Measurements from ENCODE around the gene PGP. TPM values are rescaled to one million over a fixed set of nuclear protein-coding genes. Genes with fewer than 3 reads are reported as not detected.
"Not testable (repeated sequence)": the region's sequence is repeated elsewhere in the genome, so short reads cannot be mapped to it uniquely, and the experiment has no call there.

The PGP gene
- total and polyA plus RNA-seq, 3 experiments from 2014 or later, result 14.7 to 30.9 (median 27.3) TPM

DNA sequence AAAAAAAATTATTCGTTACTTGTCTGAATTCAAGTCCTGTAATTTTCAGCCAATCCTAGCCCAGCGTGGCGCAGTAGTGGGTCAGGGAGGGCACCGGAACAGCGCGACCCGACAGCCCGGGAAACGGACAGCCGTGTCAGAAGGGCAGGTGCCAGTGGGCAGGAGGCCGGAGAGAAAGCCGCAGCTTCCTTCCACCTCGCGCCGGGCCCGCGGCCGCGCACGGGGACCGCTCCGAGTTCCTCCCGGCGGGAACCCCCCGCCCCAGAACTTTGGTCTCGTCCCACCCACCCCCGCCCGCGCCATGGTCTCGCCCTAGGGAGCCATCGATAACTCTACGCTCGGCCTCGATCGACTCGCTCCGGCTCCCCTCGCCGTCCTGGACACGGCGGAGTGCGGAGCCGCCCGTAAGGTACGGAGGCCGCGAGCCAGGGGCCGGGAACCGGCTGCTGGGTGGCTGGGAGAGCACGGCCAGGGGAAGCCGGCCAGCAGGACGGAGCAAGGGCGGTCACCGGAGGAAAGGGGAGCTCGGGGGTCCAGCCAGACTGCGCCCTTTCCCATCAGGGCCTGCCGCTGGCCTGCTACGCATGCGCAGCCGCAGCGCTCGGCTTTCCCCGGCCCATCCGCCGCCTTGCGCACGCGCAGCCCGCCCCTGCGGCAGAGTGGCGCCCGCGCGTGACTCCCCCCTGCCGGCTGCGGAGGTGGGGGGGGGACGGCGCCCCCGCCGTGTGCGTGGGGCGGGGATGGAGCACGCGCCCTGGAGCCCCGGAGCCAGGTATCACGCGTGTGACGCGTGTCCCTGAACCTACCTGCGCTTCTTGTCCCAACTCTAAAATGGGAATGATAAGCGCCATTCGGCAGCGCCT is 9.3 kb downstream of the PGP start, which contains the start of gene MLST8:
MLST8 (plus strand) TSS at position 351 of the 863 bp plus-strand sequence. CDS start 632 bp downstream, outside the sequence.
- H3K4me1 Mint-ChIP-seq, result peaks cover 14 to 32% (median 21%) of the 10 kb centered on the region in 3 donors
- Histone ChIP-seq H3K27me3 (ENCODE audit: insufficient read depth, low read length, poor library complexity, severe bottlenecking) (no peaks in the 10 kb centered on the region), H3K4me3 (ENCODE audit: low read length) (peak within 1 kb of the TSS; percentile 84), H3K4me1 (ENCODE audit: insufficient read depth, low read length) (peaks cover 17% of the 10 kb centered on the region), H3K36me3 (ENCODE audit: insufficient read depth, low read length) (peaks cover 3% of the 10 kb centered on the region), H3K27ac (ENCODE audit: low read depth, low read length) (peak within 1 kb of the TSS; percentile 81), H3K9me3 (ENCODE audit: low read length) (no peaks in the 10 kb centered on the region)
- peaks cover 0 to 4% of the 10 kb centered on the region in 2 donors for H3K27me3 Mint-ChIP-seq
- POLR2A ChIA-PET, result interaction anchor here (1.0 to 2.5 kb wide), 4 partner anchors 9 to 241 kb away, joined by 3 to 20 read pairs (median 4); partner anchors contain the start of genes PGP and RPS2
- H3K9me3 Mint-ChIP-seq, result no peaks in the 10 kb centered on the region
- H3K4me3 Mint-ChIP-seq, result peak within 1 kb of the TSS; percentile 82 to 95 (median 88)
- H3K36me3 Mint-ChIP-seq, result peaks cover 0 to 29% (median 4%) of the 10 kb centered on the region in 3 donors
- DNase-seq, result peak; percentile 88 to 98 (median 95)
- peak within 1 kb of the TSS; percentile 76 to 94 (median 88) for H3K27ac Mint-ChIP-seq
- CTCF ChIA-PET, result interaction anchor here (0.7 to 3.9 kb wide), 4 partner anchors 10 to 50 kb away, joined by 3 to 17 read pairs (median 4); partner anchors contain the start of genes ECI1 and PGP

DNA sequence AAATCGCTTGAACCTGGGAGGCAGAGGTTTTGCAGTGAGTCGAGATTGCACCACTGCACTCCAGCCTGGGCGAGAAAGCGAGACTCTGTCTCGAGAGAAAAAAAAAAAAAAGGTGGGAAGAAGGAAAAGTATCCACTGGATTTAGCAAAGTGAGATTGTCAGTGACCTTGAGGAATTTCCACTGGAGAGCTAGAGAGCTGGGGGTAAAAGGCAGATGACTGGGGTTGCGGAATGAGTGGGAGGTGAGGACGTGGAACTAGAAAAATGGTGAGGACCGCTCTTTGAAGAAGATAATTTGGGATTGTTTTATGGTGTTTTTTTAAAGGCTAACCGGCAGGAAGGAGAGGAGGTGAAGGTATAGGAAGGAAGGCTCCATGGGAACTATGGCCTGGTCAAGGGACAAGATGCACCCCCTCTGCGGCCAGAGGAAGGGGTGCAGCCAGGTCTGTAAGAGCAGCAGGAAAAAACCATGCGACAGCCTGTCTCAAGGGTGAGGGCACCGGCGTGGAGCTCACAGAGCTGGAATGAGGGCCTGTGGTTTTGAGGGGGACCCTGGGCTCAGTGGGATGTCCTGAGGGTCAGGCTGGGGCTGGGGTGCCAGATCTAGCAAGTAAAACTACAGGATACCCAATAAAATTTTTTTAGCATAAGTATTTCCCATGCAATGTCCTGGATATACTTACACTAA is 10.1 kb downstream of the PGP start:
- peak overlapping the region; percentile 82 to 90 (median 88) for H3K4me3 Mint-ChIP-seq
- peak overlapping the region; percentile 81 for H3K27ac ChIP-seq (ENCODE audit: low read depth, low read length)
- H3K27me3 ChIP-seq (ENCODE audit: insufficient read depth, low read length, poor library complexity, severe bottlenecking), result no peaks in the 10 kb centered on the region
- H3K4me3 ChIP-seq (ENCODE audit: low read length), result peak overlapping the region; percentile 84
- H3K4me1 Mint-ChIP-seq, result peaks cover 14 to 32% (median 21%) of the 10 kb centered on the region in 3 donors
- peaks cover 3% of the 10 kb centered on the region for H3K36me3 ChIP-seq (ENCODE audit: insufficient read depth, low read length)
- ChIA-PET CTCF (interaction anchor here (3.9 kb wide), 1 partner anchor 10 kb away, joined by 17 read pairs; no protein-coding TSS in a partner anchor), POLR2A (interaction anchor here (0.7 to 2.5 kb wide), 3 partner anchors 10 to 46 kb away, joined by 4 to 20 read pairs (median 6); partner anchors contain the start of gene PGP)
- H3K27me3 Mint-ChIP-seq, result peaks cover 0 to 6% of the 10 kb centered on the region in 2 donors
- no peaks in the 10 kb centered on the region for H3K9me3 ChIP-seq (ENCODE audit: low read length)
- H3K9me3 Mint-ChIP-seq, result no peaks in the 10 kb centered on the region
- DNase-seq, result no peak
- H3K36me3 Mint-ChIP-seq, result peaks cover 0 to 27% (median 4%) of the 10 kb centered on the region in 3 donors
- peak overlapping the region in 6 of 8 donors; percentile 46 to 92 (median 82) for H3K27ac Mint-ChIP-seq
- peaks cover 17% of the 10 kb centered on the region for H3K4me1 ChIP-seq (ENCODE audit: insufficient read depth, low read length)

DNA sequence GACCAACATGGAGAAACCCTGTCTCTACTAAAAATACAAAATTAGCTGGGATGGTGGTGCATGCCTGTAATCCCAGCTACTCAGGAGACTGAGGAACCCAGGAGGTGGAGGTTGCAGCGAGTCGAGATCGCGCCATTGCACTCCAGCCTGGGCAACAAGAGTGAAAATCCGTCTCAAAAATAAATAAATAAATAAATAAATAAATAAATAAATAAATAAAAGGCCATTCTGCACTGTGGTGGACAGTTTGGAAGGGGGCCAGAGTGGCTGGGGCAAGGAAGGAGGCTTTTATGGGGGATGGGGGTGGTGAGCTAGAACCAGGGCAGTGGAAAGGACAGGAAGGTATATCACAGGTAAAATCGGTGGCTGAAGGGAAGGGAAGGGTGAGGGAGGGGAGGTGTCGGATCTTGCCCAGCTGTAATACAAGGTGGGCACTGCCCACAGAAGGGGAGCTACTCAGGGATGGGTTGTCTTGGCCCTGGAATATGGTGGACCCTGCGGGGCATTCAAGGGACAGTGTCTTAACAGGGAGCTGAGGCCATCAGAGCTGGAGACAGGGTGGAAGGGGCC is 11.4 kb downstream of the PGP start:
- not testable (repeated sequence) for H3K9me3 Mint-ChIP-seq; H3K27me3 ChIP-seq (ENCODE audit: insufficient read depth, low read length, poor library complexity, severe bottlenecking); DNase-seq; H3K9me3 ChIP-seq (ENCODE audit: low read length); H3K27ac ChIP-seq (ENCODE audit: low read depth, low read length); H3K36me3 ChIP-seq (ENCODE audit: insufficient read depth, low read length); H3K4me3 ChIP-seq (ENCODE audit: low read length)
- Mint-ChIP-seq H3K27me3 (peaks cover 10 to 11% of the 10 kb centered on the region in 2 donors), H3K4me1 (peaks cover 14 to 32% (median 21%) of the 10 kb centered on the region in 3 donors), H3K27ac (peak overlapping the region in 2 of 8 donors; percentile 11 to 58), H3K36me3 (peaks cover 0 to 19% (median 4%) of the 10 kb centered on the region in 3 donors), H3K4me3 (peak overlapping the region in 5 of 7 donors; percentile 51 to 88 (median 71))
- POLR2A ChIA-PET, result interaction anchor here (1.0 kb wide), 1 partner anchor 8 kb away, joined by 3 read pairs; no protein-coding TSS in a partner anchor
- peaks cover 17% of the 10 kb centered on the region for H3K4me1 ChIP-seq (ENCODE audit: insufficient read depth, low read length)
- CTCF ChIA-PET, result interaction anchor here (3.9 kb wide), 1 partner anchor 9 kb away, joined by 17 read pairs; no protein-coding TSS in a partner anchor

- no peaks in the 10 kb centered on the region for H3K9me3 ChIP-seq (ENCODE audit: low read length)
- peaks cover 10% of the 10 kb centered on the region for H3K4me1 ChIP-seq (ENCODE audit: insufficient read depth, low read length)
- no peaks in the 10 kb centered on the region for H3K36me3 ChIP-seq (ENCODE audit: insufficient read depth, low read length)
- DNase-seq, result no peak
- peaks cover 0 to under 1% (median 0%) of the 10 kb centered on the region in 3 donors for H3K36me3 Mint-ChIP-seq
- H3K4me1 Mint-ChIP-seq, result peaks cover 5 to 14% (median 7%) of the 10 kb centered on the region in 3 donors
- H3K27ac Mint-ChIP-seq, result no peak overlapping the region
- no peak overlapping the region for H3K27ac ChIP-seq (ENCODE audit: low read depth, low read length)
- H3K27me3 ChIP-seq (ENCODE audit: insufficient read depth, low read length, poor library complexity, severe bottlenecking), result peaks cover 23% of the 10 kb centered on the region
- no peaks in the 10 kb centered on the region for H3K9me3 Mint-ChIP-seq
- POLR2A ChIA-PET, result interaction anchor here (0.5 to 1.5 kb wide), 2 partner anchors 13 to 14 kb away, joined by 3 read pairs; partner anchors contain the start of gene PGP
- no peak overlapping the region for H3K4me3 ChIP-seq (ENCODE audit: low read length)
- peaks cover 22 to 24% of the 10 kb centered on the region in 2 donors for H3K27me3 Mint-ChIP-seq
- CTCF ChIA-PET, result no interaction called here
- peak overlapping the region in 1 of 7 donors; percentile 56 for H3K4me3 Mint-ChIP-seq
Measured at GRCh38 chr16:2200313-2200712, 14.3 kb downstream of the PGP start.

DNA sequence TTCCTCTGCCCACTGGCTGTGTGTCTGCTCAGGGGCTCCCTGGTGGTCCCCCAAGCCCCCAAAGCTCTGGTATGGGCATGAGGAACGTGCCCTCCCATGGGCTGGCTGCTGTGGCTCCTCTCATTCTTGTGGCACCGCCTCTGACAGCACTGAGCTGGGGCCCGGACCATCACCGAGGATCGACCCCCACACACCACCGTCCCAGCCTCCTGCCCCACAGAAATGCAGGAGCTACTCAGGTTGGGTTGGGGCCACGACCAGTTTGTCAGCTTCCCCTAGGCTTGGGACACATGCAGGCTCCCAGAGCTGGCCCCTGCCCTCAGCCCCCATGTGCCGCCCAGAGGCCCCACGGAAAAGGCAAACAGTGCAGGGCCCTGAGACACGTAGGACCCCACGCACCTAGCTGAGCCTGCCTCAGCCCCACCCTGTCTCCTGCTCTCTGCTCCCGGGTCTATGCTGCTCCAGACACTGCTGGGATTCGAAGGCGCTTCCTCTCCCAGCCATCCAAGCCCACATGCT is 15.0 kb downstream of the PGP start:
- H3K36me3 Mint-ChIP-seq, result no peaks in the 10 kb centered on the region
- H3K4me3 ChIP-seq (ENCODE audit: low read length), result no peak overlapping the region
- no peaks in the 10 kb centered on the region for H3K9me3 ChIP-seq (ENCODE audit: low read length)
- no peaks in the 10 kb centered on the region for H3K9me3 Mint-ChIP-seq
- DNase-seq, result no peak
- H3K36me3 ChIP-seq (ENCODE audit: insufficient read depth, low read length), result no peaks in the 10 kb centered on the region
- peaks cover 25 to 29% of the 10 kb centered on the region in 2 donors for H3K27me3 Mint-ChIP-seq
- H3K4me1 ChIP-seq (ENCODE audit: insufficient read depth, low read length), result peaks cover 13% of the 10 kb centered on the region
- peaks cover 4 to 19% (median 10%) of the 10 kb centered on the region in 3 donors for H3K4me1 Mint-ChIP-seq
- H3K27ac ChIP-seq (ENCODE audit: low read depth, low read length), result no peak overlapping the region
- H3K4me3 Mint-ChIP-seq, result no peak overlapping the region
- CTCF ChIA-PET, result interaction anchor here (0.6 to 1.5 kb wide), 2 partner anchors 52 to 1387 kb away, joined by 3 read pairs; partner anchors contain the start of gene ECI1
- POLR2A ChIA-PET, result interaction anchor here (0.5 to 1.5 kb wide), 2 partner anchors 12 to 15 kb away, joined by 3 read pairs; partner anchors contain the start of gene PGP
- no peak overlapping the region for H3K27ac Mint-ChIP-seq
- H3K27me3 ChIP-seq (ENCODE audit: insufficient read depth, low read length, poor library complexity, severe bottlenecking), result peaks cover 30% of the 10 kb centered on the region

DNA sequence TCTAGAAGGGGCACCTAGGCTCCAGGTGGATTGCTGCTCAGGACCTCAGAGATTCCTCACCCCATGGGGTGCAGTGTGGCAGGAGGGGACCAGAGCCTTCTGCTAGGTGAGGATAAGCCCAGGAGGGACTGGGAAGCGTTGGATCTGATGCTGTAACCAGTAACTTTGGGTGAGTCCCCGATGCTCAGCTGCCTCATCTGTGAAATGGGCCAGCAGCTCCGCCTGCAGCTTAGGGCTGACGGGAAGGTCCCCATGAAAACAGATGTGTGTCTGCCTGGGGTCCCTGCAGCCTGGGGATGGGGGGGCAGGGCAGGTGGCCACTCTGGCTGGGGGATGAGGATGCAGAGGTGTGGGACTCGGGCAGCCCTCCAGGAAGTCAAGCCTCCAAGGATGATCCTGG is 15.5 kb downstream of the PGP start:
- peaks cover 9% of the 10 kb centered on the region for H3K4me1 ChIP-seq (ENCODE audit: insufficient read depth, low read length)
- Mint-ChIP-seq H3K4me1 (peaks cover 0 to 16% (median 6%) of the 10 kb centered on the region in 3 donors), H3K36me3 (no peaks in the 10 kb centered on the region), H3K27me3 (peaks cover 29 to 30% of the 10 kb centered on the region in 2 donors), H3K4me3 (no peak overlapping the region), H3K9me3 (no peaks in the 10 kb centered on the region), H3K27ac (no peak overlapping the region)
- H3K4me3 ChIP-seq (ENCODE audit: low read length), result no peak overlapping the region
- POLR2A ChIA-PET, result interaction anchor here (1.5 kb wide), 1 partner anchor 16 kb away, joined by 3 read pairs; the partner anchor contains the start of gene PGP
- CTCF ChIA-PET, result interaction anchor here (0.6 to 1.5 kb wide), 2 partner anchors 53 to 1387 kb away, joined by 3 read pairs; partner anchors contain the start of gene ECI1
- H3K27me3 ChIP-seq (ENCODE audit: insufficient read depth, low read length, poor library complexity, severe bottlenecking), result peaks cover 33% of the 10 kb centered on the region
- H3K9me3 ChIP-seq (ENCODE audit: low read length), result no peaks in the 10 kb centered on the region
- no peaks in the 10 kb centered on the region for H3K36me3 ChIP-seq (ENCODE audit: insufficient read depth, low read length)
- DNase-seq, result no peak
- no peak overlapping the region for H3K27ac ChIP-seq (ENCODE audit: low read depth, low read length)

DNA sequence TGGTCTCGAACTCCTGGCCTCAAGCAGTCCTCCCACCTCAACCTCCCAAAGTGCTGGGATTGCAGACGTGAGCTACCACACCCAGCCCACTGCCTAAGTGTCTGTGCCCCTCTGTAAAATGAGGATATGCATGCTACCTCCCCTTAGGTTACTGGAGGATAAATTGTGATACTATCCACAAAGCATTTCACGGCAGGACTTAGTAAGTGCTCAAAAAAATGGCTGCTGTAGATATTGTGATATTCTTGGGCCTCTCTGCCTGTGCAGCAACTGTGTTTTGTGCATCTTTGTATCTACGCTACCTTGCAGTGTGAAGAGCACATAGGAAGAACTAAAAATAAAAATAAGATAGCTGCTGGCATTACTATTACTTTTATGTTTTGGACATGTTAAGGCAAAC is 16.4 kb downstream of the PGP start:
- Mint-ChIP-seq H3K4me3 (peak overlapping the region in 5 of 7 donors; percentile 33 to 65 (median 34)), H3K9me3 (no peaks in the 10 kb centered on the region), H3K4me1 (peaks cover 0 to 13% (median 4%) of the 10 kb centered on the region in 3 donors), H3K27me3 (peaks cover 30 to 33% of the 10 kb centered on the region in 2 donors), H3K27ac (peak overlapping the region in 1 of 8 donors; percentile 23), H3K36me3 (no peaks in the 10 kb centered on the region)
- DNase-seq, result no peak
- H3K36me3 ChIP-seq (ENCODE audit: insufficient read depth, low read length), result no peaks in the 10 kb centered on the region
- no peaks in the 10 kb centered on the region for H3K9me3 ChIP-seq (ENCODE audit: low read length)
- CTCF ChIA-PET, result interaction anchor here (1.5 kb wide), 1 partner anchor 53 kb away, joined by 3 read pairs; the partner anchor contains the start of gene ECI1
- POLR2A ChIA-PET, result no interaction called here
- H3K27ac ChIP-seq (ENCODE audit: low read depth, low read length), result no peak overlapping the region
- peaks cover 33% of the 10 kb centered on the region for H3K27me3 ChIP-seq (ENCODE audit: insufficient read depth, low read length, poor library complexity, severe bottlenecking)
- no peak overlapping the region for H3K4me3 ChIP-seq (ENCODE audit: low read length)
- H3K4me1 ChIP-seq (ENCODE audit: insufficient read depth, low read length), result peaks cover 9% of the 10 kb centered on the region

Measured in CD8-positive, alpha-beta memory T cell (primary cell).